GM18870 (cell line): ENCODE data around the gene LRP2BP.
"Not testable (repeated sequence)": the region's sequence is repeated elsewhere in the genome, so short reads cannot be mapped to it uniquely, and the experiment has no call there.

Experiments used
- ATAC-seq: cut with Tn5 transposase; IDR thresholded peaks from one replicate; pipeline ENCODE4 v1.9.1; 2021; ENCODE audit warnings: moderate library complexity; ENCODE audit not compliant: unreplicated experiment

The LRP2BP gene

GRCh38 chr4:185362570-185362969 lies 33.2 kb downstream of the LRP2BP start:
- not testable (repeated sequence) for ATAC-seq

DNA sequence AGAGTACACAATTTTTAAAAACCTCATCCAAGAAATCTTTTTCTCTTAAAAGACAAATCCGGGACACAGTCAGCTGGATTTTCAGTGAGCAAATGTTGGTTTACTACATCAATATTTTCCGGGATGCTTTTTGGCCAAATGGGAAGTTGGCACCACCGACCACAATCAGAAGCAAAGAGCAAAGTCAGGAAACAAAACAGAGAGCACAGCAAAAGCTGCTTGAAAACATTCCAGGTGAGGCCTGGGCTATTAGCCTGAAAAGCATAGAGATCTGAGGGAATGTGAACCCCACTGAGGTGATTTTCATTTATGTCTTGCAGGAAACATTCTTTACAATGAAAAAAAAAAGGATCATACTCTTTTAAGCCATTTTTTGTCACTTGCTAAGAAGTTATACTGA lies 33.9 kb downstream of the LRP2BP start:
- no peak for ATAC-seq

- ATAC-seq, result no peak
Measured at GRCh38 chr4:185359767-185360446, 35.8 kb downstream of the LRP2BP start.

GRCh38 chr4:185358959-185359358 lies 36.8 kb downstream of the LRP2BP start:
- ATAC-seq, result no peak

GRCh38 chr4:185358514-185358913 lies 37.2 kb downstream of the LRP2BP start:
- no peak for ATAC-seq

- no peak for ATAC-seq
Measured at GRCh38 chr4:185357733-185358440, 37.8 kb downstream of the LRP2BP start.

DNA sequence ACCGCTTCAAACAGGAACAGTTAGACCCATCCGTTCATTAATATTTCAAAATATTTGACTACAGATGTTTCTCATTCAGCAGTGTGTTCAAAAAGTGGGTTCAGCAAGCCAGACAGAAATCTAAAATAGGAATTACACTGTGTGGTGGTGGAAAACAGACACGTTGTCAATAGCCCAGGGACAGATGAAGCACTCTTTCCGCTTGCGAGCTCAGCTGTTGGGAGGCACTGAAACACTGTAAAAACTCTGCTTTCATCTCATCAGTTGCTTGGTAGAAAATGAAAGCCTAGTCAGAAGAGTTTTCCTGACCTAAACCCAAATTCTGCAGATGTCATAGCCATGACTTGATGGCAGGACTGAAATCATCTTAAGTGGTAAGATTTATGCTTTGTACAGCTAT lies 38.5 kb downstream of the LRP2BP start:
- ATAC-seq, result no peak

DNA sequence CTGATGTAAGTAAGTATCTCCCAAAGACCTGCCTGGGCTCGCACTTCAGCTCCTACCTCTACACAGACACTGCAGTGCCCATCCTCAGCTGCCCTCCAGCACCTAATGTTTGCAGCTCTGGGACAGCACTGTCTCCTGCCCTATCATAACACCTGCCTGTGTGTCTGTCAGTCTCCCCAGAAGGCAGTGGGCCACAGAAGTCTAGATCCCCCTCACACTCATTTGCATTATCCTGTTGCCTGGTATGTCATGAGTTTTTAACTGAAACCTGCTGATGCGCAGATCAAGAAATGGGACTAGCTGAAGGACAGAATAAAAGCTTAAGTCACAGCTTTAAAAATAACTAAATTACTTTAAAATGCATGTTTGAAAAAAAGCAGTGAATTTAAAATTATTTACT lies 43.0 kb downstream of the LRP2BP start:
- ATAC-seq, result no peak

DNA sequence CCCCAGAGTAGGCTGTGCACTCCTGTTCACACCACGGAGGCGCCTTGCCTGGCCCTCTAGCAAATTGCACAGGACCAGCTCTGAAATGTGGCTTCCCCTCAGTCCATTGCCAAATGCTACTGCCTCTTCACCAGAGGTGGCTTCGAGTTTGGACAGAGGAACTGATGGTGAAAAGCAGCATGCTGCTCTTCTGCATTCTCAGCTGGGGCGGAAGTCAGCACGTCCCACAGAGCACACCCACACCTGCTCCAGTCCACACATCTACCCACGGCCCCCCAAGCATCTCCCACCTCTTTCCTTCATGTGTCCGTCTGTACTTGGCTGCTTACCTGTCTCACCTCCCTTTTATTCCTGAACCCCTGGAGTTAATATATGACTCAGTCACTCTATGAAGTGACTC lies 43.5 kb downstream of the LRP2BP start:
- ATAC-seq, result no peak

GRCh38 chr4:185351691-185352090 lies 44.0 kb downstream of the LRP2BP start:
- ATAC-seq, result no peak

DNA sequence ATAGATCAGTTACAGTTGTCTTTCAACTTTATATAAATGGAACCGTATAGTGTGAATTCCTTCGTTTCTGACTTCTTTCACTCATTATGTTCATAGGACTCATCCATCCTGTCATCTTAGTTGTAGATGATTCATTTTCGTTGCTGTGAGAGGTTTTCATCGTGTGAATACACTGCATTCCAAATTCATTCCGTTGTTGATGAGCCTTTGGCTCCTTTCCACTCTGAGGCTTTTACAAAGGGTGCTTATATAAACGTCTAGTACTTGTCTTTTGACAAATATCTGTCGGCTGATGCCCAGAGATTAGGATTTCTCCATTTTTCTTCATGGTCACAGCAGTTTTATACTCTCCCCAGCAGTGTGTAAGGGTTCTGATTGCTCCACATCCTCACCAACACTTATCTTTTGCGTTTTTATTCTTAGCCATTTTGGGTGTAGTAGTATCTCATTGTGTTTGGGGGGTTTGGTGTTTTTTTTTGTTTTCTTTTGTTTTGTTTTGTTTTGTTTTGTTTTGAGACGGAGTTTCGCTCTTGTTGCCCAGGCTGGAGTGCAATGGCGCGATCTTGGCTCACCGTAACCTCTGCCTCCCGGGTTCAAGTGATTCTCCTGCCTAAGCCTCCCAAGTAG lies 48.6 kb downstream of the LRP2BP start:
- ATAC-seq, result no peak

GRCh38 chr4:185344743-185345538 lies 50.8 kb downstream of the LRP2BP start:
- ATAC-seq, result peak; percentile 55

DNA sequence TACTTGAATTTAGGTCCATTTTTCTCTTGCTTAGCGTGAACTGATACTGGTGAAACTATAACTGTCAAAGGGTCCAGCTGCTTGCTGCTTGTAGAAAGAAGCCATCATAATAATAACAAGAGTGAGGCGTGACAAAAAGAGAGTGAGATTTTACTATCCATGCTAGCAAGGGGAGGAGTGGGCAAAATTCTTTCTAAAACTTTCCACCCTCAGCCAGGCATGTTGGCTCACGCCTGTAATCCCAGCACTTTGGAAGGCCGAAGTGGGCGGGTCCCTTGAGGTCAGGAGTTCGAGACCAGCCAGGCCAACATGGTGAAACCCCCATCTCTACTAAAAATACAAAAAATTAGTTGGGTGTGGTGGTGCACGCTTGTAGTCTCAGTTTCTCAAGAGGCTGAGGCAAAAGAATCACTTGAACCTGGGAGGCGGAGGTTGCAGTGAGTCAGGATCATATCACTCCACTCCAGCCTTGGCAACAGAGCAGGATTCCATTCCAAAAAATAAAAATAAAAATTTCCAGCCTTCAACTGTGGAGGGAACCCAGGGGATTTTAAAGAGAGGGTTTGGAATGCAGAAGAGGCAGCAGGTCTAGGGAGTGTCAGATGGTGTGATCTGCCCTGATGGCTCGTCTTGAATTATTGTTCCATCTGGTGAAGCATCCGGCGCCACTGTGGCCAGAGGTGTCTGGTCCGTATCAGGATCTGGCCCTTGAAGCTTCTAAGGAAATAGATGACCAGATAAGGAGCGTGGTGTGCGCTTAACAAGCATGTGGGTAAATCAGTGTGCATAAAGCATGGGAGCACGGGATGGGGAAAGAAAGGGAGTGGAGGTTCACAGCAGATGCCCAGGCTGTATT lies 51.8 kb downstream of the LRP2BP start:
- ATAC-seq, result no peak

DNA sequence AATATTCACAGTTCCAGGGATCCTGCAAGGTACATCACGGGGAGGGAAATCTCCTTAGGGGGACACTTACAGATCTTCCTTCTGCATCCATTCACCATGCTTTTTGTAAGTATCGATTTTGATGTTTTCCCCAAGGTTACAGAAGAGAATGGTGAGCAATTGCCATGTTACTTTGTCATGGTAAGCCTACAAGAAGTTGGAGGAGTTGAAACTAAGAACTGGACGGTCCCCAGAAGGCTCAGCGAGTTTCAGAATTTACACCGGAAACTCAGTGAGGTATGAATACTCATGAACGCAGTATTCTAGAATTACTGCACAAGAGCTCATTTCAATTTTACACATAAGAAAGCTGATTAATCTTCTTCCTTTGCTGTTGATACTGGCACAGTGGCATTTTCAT lies 53.9 kb downstream of the LRP2BP start:
- ATAC-seq, result peak; percentile 50

DNA sequence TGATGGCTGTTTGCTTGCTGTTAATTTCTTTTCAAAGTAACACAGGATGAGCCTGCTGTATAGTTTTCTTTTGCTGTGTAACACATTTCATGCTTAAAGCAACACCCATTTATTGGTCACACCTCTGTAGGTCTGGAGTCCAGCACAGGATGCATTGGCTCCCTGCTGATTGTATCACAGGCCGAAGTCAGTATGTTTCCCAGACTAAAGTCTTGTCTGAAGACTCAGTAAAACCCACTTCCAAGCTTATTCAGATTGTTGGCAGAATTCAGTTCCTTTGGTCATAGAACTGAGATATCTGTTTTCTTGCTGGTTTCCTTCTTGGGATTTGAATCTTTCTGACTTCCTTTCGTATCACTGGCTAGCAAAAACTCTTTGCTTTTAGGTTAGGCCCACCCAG lies 54.3 kb downstream of the LRP2BP start:
- no peak for ATAC-seq

- no peak for ATAC-seq
Measured at GRCh38 chr4:185339941-185340340, 55.8 kb downstream of the LRP2BP start.

DNA sequence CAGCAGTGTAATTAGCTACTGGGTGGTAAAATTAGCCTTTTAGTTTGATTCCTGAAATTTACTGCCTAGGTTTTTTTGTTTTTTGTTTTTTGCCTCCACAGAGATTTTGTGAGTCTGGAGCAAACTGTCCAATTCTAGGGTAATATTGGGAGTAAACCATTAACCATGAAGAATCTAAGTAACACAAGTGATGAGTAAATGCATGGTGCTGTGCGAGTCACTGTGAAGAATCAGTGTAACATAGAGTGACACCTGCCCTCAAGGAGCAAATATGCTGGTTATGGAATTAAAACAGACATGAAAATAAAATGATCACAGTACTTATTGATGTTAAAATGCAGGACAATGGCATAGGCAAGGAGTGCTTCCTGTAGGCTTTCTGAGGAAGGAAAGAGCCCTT lies 60.1 kb downstream of the LRP2BP start:
- ATAC-seq, result no peak

GRCh38 chr4:185334326-185334725 lies 61.4 kb downstream of the LRP2BP start:
- ATAC-seq, result no peak

DNA sequence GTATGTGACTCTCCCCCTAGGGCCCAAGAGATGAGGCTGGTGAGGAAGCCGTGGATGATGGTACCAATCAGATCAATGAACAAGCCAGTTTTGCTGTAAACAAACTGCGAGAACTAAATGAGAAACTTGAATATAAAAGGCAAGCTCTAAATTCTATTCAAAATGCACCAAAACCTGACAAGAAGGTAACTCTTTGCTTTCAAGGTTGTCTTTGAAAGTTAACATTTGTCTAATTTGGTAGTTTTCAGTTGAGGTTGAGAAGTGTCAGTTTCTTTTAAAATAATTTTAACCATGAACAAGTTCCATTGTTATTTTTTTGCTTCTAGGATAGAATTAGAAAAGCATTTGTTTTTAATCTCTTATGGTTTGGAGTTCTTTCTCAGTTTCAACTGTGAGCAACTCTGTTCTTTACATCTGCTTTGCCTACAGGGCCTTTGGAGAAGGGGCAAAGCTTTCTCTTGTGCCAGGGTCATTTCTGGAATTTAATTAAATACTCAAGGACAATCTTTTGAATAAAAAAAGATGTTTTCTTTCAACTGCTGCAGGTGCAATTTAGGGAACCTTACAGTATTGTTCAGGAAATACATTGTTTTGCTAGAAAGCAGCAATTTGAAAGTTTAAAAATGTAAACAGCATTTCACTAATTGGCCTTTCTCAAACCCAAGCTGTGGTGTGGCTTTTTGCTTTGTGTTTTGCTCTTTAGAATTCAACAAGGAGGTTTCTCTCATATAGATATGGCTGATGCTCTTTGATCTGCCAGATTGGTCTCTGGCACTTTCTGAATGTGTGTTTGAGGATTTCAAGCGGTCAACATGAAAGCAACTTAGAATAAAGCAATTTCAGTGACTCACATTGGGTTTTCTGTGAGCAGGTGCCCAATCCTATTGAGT lies 62.9 kb downstream of the LRP2BP start:
- ATAC-seq, result peak; percentile 90
